Neural progenitor cell (in vitro differentiated cells): ENCODE measurements around the gene THAP2. TPM values are rescaled to one million over a fixed set of nuclear protein-coding genes. Genes with fewer than 3 reads are reported as not detected.
"Not testable (repeated sequence)": the region's sequence is repeated elsewhere in the genome, so short reads cannot be mapped to it uniquely, and the experiment has no call there.

Experiments
- DNase-seq: peaks from one replicate; pipeline ENCODE4 v3.0.0-alpha.2; 2016; ENCODE audit warnings: low spot score
- H2AFZ ChIP-seq: fragments of 200-600 bp; sonication (generic); replicated peaks from 2 replicates; pipeline ENCODE4 v1.6.1; 2016; ENCODE audit warnings: antibody characterized with exemption
- H3F3A ChIP-seq: fragments of 200-600 bp; sonication (generic); 2 replicates; pipeline ENCODE4 v1.6.1; 2016; ENCODE audit warnings: antibody characterized with exemption, low read depth
- H3K27ac ChIP-seq: fragments of 200-600 bp; sonication (generic); 2 replicates; pipeline ENCODE4 v1.5.1; 2016; ENCODE audit warnings: mild to moderate bottlenecking
- H3K27me3 ChIP-seq: fragments of 200-600 bp; sonication (generic); 2 replicates; pipeline ENCODE4 v1.6.1; 2016; ENCODE audit warnings: mild to moderate bottlenecking, moderate library complexity
- H3K36me3 ChIP-seq: fragments of 200-600 bp; sonication (generic); 2 replicates; pipeline ENCODE4 v1.5.1; 2016
- H3K4me1 ChIP-seq: fragments of 200-600 bp; sonication (generic); 2 replicates; pipeline ENCODE4 v1.6.1; 2016; ENCODE audit warnings: mixed run types
- H3K4me2 ChIP-seq: fragments of 200-600 bp; sonication (generic); 2 replicates; pipeline ENCODE4 v1.6.1; 2016
- H3K4me3 ChIP-seq: fragments of 200-600 bp; sonication (generic); 2 replicates; pipeline ENCODE4 v1.5.1; 2016
- H3K79me2 ChIP-seq: fragments of 200-600 bp; sonication (generic); 2 replicates; pipeline ENCODE4 v1.6.1; 2016; ENCODE audit warnings: low read depth
- H3K9ac ChIP-seq: fragments of 200-600 bp; sonication (generic); 2 replicates; pipeline ENCODE4 v1.6.1; 2016
- H3K9me3 ChIP-seq: fragments of 200-600 bp; sonication (generic); 2 replicates; pipeline ENCODE4 v1.5.1; 2016; ENCODE audit warnings: low read depth
- H4K20me1 ChIP-seq: fragments of 200-600 bp; sonication (generic); 2 replicates; pipeline ENCODE4 v1.6.1; 2016; ENCODE audit warnings: low read depth
- H3K27ac Mint-ChIP-seq: 3 replicates; pipeline ENCODE4 v1.8.0; 2021; ENCODE audit warnings: mixed read lengths
- H3K27me3 Mint-ChIP-seq: 2 replicates; pipeline ENCODE4 v1.8.0; 2022; ENCODE audit warnings: low read depth, mild to moderate bottlenecking, inconsistent platforms, moderate library complexity, mixed read lengths; ENCODE audit not compliant: insufficient read depth
- H3K36me3 Mint-ChIP-seq: 3 replicates; pipeline ENCODE4 v1.8.0; 2021; ENCODE audit warnings: mixed read lengths
- H3K4me1 Mint-ChIP-seq: 3 replicates; pipeline ENCODE4 v1.8.0; 2021; ENCODE audit warnings: mixed read lengths
- H3K4me3 Mint-ChIP-seq: 3 replicates; pipeline ENCODE4 v1.8.0; 2021; ENCODE audit warnings: mild to moderate bottlenecking, moderate library complexity, mixed read lengths
- H3K9me3 Mint-ChIP-seq: 3 replicates; pipeline ENCODE4 v1.8.0; 2020; ENCODE audit warnings: mixed read lengths
- EZH2 ChIP-seq: fragments of 200-600 bp; sonication (generic); IDR thresholded peaks from 2 replicates; pipeline ENCODE4 v1.6.1; 2017; ENCODE audit warnings: antibody characterized with exemption, mild to moderate bottlenecking, moderate library complexity
- EZH2phosphoT487 ChIP-seq: fragments of 200-600 bp; sonication (generic); IDR thresholded peaks from 2 replicates; pipeline ENCODE4 v1.6.1; 2017; ENCODE audit warnings: antibody characterized with exemption
- total RNA-seq: library from RNA; depleted of rRNA; stranded (reverse); fragments of >200 nt; gene quantifications from 2 replicates; pipeline ENCODE4 v1.2.3, GENCODE V29; 2015; ENCODE audit warnings: low replicate concordance
- TF ChIP-seq, protein P1 (sequence below): fragments of 200-600 bp; sonication (generic); IDR thresholded peaks from 2 replicates; pipeline ENCODE4 v1.5.1; 2017; ENCODE audit warnings: antibody characterized with exemption, mild to moderate bottlenecking

Gene THAP2
- total RNA-seq, 1 donor from 2014 or later = 37.3 TPM

DNA sequence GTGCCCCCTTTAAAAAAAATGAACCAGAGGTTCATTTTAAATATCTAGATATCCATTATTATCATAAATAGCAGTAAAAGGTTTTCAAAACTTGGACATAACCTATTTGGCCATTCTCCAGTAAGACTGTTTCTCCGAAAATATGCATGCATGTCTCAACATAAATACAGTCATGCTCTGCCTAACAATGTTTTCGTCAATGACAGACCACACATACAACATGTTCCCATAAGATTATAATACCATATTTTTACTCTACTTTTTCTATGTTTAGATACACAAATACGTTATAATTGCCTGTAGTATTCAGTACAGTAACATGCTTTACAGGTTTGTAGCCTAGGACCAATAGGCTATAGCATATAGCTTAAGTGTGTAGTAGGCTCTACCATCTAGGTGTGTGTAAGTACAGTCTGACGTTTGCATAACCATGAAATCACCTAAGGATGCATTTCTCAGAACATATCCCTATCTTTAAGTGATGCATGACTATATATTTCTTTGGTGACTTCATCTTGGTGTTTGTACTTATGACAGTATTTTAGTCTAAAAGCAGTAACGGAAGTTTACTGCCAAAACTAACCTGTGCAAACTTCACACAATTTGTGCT is 25.0 kb downstream of the THAP2 start:
- H3K27ac Mint-ChIP-seq = no peak overlapping the region
- no peak for DNase-seq
- Histone ChIP-seq H3K4me1 (peaks cover 7% of the 10 kb centered on the region), H3F3A (peaks cover 3% of the 10 kb centered on the region), H4K20me1 (no peaks in the 10 kb centered on the region), H3K9me3 (no peaks in the 10 kb centered on the region), H3K9ac (no peak overlapping the region), H3K27ac (no peak overlapping the region), H3K4me3 (no peak overlapping the region), H2AFZ (no peak overlapping the region), H3K4me2 (no peak overlapping the region), H3K27me3 (no peaks in the 10 kb centered on the region), H3K36me3 (no peaks in the 10 kb centered on the region), H3K79me2 (peaks cover 9% of the 10 kb centered on the region)
- no peaks in the 10 kb centered on the region for H3K27me3 Mint-ChIP-seq
- no peak overlapping the region for H3K4me3 Mint-ChIP-seq
- H3K4me1 Mint-ChIP-seq = peaks cover 21% of the 10 kb centered on the region
- H3K9me3 Mint-ChIP-seq = no peaks in the 10 kb centered on the region
- no peak for TF ChIP-seq EZH2
- TF ChIP-seq, protein P1, sequence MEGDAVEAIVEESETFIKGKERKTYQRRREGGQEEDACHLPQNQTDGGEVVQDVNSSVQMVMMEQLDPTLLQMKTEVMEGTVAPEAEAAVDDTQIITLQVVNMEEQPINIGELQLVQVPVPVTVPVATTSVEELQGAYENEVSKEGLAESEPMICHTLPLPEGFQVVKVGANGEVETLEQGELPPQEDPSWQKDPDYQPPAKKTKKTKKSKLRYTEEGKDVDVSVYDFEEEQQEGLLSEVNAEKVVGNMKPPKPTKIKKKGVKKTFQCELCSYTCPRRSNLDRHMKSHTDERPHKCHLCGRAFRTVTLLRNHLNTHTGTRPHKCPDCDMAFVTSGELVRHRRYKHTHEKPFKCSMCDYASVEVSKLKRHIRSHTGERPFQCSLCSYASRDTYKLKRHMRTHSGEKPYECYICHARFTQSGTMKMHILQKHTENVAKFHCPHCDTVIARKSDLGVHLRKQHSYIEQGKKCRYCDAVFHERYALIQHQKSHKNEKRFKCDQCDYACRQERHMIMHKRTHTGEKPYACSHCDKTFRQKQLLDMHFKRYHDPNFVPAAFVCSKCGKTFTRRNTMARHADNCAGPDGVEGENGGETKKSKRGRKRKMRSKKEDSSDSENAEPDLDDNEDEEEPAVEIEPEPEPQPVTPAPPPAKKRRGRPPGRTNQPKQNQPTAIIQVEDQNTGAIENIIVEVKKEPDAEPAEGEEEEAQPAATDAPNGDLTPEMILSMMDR = no peak
- TF ChIP-seq EZH2phosphoT487 = no peak
- H3K36me3 Mint-ChIP-seq = no peaks in the 10 kb centered on the region

DNA sequence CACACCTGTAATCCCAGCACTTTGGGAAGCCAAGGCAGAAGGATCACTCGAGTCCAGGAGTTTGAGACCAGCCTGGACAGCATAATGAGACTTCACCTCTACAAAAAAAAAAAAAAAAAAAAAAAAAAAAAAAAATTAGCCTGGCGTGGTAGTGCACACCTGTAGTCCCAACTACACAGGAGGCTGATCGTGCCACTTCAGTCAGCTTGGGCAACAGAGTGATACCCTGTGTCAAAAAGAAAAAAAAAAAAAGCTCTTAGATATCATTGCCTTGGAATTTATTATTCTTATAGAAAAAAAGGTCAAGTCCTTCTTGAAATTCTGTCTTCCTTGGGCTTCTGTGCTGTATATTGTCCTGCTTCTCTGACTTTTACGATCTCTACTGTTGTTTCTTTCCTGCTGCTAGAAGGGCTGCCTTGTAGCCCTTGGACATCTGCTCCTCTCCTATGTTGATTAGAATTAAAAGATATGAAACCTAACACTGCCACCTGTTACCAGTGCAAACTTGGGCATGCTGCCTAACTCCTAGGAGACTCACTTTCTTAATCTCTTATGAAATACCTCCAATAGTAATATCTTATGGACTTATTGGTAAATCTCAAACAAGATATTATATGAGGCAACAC is 27.5 kb downstream of the THAP2 start:
- H3K27me3 ChIP-seq = no peaks in the 10 kb centered on the region
- H3K9me3 ChIP-seq = no peaks in the 10 kb centered on the region
- Mint-ChIP-seq H3K9me3 (no peaks in the 10 kb centered on the region), H3K36me3 (peaks cover 4% of the 10 kb centered on the region), H3K27ac (no peak overlapping the region), H3K4me3 (no peak overlapping the region), H3K27me3 (no peaks in the 10 kb centered on the region), H3K4me1 (peaks cover 27% of the 10 kb centered on the region)
- TF ChIP-seq EZH2phosphoT487 (no peak), EZH2 (no peak)
- TF ChIP-seq, protein P1 = no peak
- peaks cover 8% of the 10 kb centered on the region for H3K79me2 ChIP-seq
- no peaks in the 10 kb centered on the region for H3K36me3 ChIP-seq
- no peak overlapping the region for H3K27ac ChIP-seq
- no peaks in the 10 kb centered on the region for H4K20me1 ChIP-seq
- H3F3A ChIP-seq = no peaks in the 10 kb centered on the region
- no peak overlapping the region for H3K4me3 ChIP-seq
- no peak overlapping the region for H2AFZ ChIP-seq
- H3K9ac ChIP-seq = no peak overlapping the region
- no peak overlapping the region for H3K4me2 ChIP-seq
- DNase-seq = no peak
- peaks cover 7% of the 10 kb centered on the region for H3K4me1 ChIP-seq

DNA sequence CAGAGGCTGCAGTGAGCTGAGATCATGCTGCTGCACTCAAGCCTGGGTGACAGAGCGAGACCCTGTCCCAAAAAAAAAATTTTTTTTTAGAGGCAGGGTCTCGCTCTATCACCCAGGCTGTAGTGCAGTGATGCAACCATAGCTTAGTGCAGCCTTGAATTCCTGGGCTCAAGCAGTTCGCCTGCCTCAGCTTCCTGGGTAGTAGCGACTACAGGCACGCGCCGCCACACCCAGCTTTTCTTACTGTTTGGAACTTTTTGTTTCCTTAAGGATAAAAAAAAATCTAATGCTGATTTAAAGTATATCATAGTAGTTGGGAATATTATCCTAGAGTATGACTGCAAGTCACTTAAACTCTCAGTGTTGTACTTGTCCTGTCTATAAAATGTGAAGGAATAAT is 29.0 kb downstream of the THAP2 start:
- TF ChIP-seq EZH2phosphoT487 (no peak), EZH2 (no peak)
- TF ChIP-seq, protein P1 = no peak
- no peak overlapping the region for H3K4me3 ChIP-seq
- no peak overlapping the region for H3K4me3 Mint-ChIP-seq

GRCh38 chr12:71693651-71694050 is 29.6 kb downstream of the THAP2 start:
- H3K9me3 ChIP-seq, H3K27me3 Mint-ChIP-seq, H3K4me1 ChIP-seq, H3K4me2 ChIP-seq, DNase-seq, H3K9ac ChIP-seq, H3K79me2 ChIP-seq, H3K36me3 ChIP-seq, H3K4me3 ChIP-seq, H3K4me3 Mint-ChIP-seq, H4K20me1 ChIP-seq, H3K27me3 ChIP-seq, H3K9me3 Mint-ChIP-seq, H3F3A ChIP-seq, H3K27ac Mint-ChIP-seq, H2AFZ ChIP-seq, H3K27ac ChIP-seq: not testable (repeated sequence)
- peaks cover 19% of the 10 kb centered on the region for H3K4me1 Mint-ChIP-seq
- peaks cover 12% of the 10 kb centered on the region for H3K36me3 Mint-ChIP-seq

More for the DNA sequence above, 29.0 kb downstream of the THAP2 start:
- H3K27me3 Mint-ChIP-seq = no peaks in the 10 kb centered on the region
- no peaks in the 10 kb centered on the region for H3F3A ChIP-seq
- H4K20me1 ChIP-seq = no peaks in the 10 kb centered on the region
- no peak for DNase-seq
- no peaks in the 10 kb centered on the region for H3K79me2 ChIP-seq
- no peaks in the 10 kb centered on the region for H3K27me3 ChIP-seq
- no peaks in the 10 kb centered on the region for H3K9me3 ChIP-seq
- H3K27ac ChIP-seq = no peak overlapping the region
- no peaks in the 10 kb centered on the region for H3K36me3 ChIP-seq
- peaks cover 20% of the 10 kb centered on the region for H3K4me1 Mint-ChIP-seq
- H3K4me1 ChIP-seq = no peaks in the 10 kb centered on the region
- H3K27ac Mint-ChIP-seq = no peak overlapping the region
- no peak overlapping the region for H2AFZ ChIP-seq
- H3K4me2 ChIP-seq = no peak overlapping the region
- no peak overlapping the region for H3K9ac ChIP-seq
- no peaks in the 10 kb centered on the region for H3K9me3 Mint-ChIP-seq
- peaks cover 9% of the 10 kb centered on the region for H3K36me3 Mint-ChIP-seq
